ENCODE results near the gene SLC1A2.

DNA sequence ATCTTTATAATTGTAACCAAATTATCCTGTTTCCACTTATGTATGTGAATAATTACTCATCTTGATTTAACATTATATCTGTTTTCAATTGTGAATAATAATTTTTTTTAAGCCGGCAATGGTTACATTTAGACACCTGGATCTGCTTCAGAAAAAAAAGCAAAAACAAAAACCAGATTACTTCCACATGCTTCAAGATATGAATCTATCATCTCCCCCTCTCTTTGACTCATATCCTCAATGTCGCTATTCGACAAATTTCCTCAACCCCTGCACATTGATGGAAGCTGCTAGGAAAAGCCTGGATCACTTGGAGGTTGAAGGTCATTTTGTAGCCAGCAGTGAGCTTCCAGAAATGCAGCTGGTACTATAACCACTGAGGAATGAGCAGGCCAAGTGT, 42.7 kb downstream of the SLC1A2 start:
- TF ChIP-seq, protein P1, sequence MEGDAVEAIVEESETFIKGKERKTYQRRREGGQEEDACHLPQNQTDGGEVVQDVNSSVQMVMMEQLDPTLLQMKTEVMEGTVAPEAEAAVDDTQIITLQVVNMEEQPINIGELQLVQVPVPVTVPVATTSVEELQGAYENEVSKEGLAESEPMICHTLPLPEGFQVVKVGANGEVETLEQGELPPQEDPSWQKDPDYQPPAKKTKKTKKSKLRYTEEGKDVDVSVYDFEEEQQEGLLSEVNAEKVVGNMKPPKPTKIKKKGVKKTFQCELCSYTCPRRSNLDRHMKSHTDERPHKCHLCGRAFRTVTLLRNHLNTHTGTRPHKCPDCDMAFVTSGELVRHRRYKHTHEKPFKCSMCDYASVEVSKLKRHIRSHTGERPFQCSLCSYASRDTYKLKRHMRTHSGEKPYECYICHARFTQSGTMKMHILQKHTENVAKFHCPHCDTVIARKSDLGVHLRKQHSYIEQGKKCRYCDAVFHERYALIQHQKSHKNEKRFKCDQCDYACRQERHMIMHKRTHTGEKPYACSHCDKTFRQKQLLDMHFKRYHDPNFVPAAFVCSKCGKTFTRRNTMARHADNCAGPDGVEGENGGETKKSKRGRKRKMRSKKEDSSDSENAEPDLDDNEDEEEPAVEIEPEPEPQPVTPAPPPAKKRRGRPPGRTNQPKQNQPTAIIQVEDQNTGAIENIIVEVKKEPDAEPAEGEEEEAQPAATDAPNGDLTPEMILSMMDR (IDR thresholded peaks at IDR 0.05; ENCODE audit: low read depth, low read length): no peak
- TF ChIP-seq POLR2A (IDR thresholded peaks at IDR 0.05; ENCODE audit: extremely low read depth, insufficient read length) (no peak), MYC (IDR thresholded peaks at IDR 0.05; ENCODE audit: low read depth, low read length) (no peak)
- TF ChIP-seq, protein P2, sequence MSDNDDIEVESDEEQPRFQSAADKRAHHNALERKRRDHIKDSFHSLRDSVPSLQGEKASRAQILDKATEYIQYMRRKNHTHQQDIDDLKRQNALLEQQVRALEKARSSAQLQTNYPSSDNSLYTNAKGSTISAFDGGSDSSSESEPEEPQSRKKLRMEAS (IDR thresholded peaks at IDR 0.05; ENCODE audit: low read depth, low read length): no peak
